HG03460 (cell line): ENCODE results near the gene AK9.
"Not testable (repeated sequence)": the region's sequence is repeated elsewhere in the genome, so short reads cannot be mapped to it uniquely, and the experiment has no call there.

Experiments
- ATAC-seq: cut with Tn5 transposase; IDR thresholded peaks from one replicate; pipeline ENCODE4 v1.9.1; 2021; ENCODE audit not compliant: unreplicated experiment

AK9 gene

DNA sequence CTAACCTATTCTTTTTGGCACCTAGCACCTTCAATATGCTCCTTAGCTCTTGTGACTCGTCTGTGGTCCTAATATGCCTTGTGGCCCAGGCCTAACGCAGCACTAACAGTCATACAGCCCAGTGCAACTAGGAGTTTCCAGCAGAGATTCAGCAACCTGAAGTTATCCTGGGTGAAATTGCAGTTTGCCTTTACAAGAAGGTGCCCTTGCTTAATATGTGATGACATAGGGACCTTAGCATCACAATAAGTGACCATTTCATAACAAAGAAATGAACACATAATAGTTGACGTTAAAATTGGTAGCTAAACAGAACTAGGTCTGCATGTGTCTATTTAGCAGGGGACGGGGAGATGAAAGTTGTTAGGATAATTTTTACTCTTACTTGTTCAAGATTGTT, 10.2 kb upstream of the AK9 start:
- ATAC-seq: no peak

DNA sequence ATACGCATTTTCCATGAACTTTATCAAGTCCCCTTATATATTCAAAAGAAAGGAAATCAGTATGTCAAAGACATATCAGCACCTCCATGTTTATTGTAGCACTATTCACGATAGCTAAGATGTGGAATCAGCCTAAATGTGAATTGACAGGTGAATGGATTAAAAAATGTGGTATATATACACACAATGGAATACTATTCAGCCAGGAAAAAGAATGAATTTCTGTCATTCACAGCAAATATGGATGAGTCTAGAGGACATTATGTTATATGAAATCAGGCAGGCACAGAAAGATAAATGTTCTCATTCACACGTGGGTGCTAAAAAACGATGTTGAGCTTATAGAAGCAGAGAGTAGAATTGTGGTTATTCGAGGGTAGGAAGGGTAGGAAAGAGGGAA, 5.4 kb upstream of the AK9 start:
- no peak for ATAC-seq

DNA sequence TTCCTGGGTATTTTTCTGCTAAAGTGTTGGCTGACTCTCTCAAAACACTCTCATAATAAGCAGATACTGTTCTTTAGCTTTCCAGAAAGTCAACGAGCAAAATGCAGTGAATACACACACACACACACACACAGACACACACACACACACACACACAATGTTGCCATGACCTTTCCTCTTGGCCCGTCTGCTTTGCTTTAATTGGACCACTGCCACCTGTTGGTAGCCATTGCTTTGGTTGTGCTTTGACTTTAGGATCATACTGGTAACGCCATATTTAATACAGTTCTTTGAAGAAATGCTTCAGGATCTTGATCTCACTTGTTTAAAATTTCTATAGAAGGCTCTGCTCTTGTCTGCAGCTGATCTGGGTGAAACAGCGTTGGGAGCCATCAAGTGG, 4.5 kb upstream of the AK9 start:
- no peak for ATAC-seq

DNA sequence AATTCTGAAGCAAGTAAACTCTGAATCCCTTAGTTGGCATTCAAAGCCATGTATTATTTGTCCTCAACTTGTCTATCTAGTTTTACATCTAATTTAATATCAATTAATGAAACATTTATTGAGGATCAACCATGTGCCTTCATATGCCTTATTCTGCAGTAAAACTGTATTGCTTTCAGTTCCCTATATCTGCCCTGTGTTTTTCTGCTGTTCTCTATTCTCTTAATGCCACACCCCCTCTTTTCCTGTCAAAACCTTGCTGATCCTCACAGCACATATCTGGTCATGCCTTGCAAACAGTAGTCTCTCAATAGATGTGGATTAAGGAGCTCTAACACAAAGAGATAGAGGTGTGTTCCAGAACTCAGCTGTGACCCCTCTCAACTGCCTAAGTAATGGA, 2.1 kb upstream of the AK9 start:
- no peak for ATAC-seq

DNA sequence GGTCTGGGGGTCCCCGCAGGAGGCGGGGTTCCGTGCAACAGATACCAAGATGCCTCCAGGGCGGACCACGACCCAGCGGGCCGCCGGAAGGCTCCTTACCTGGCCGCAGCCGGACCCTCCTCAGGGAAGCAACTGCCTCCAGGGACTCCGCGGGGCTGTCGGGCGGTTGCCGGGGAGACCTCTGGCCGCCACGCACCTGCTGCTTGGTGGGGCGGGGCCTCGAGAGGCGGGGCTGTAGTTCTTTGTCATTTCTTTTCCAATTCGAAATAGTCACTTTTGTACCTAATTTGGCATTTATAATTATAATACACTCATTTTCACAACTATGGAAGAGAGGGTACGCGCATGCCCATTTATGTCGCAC, 647 bp downstream of the AK9 start:
- peak; percentile 36 for ATAC-seq

DNA sequence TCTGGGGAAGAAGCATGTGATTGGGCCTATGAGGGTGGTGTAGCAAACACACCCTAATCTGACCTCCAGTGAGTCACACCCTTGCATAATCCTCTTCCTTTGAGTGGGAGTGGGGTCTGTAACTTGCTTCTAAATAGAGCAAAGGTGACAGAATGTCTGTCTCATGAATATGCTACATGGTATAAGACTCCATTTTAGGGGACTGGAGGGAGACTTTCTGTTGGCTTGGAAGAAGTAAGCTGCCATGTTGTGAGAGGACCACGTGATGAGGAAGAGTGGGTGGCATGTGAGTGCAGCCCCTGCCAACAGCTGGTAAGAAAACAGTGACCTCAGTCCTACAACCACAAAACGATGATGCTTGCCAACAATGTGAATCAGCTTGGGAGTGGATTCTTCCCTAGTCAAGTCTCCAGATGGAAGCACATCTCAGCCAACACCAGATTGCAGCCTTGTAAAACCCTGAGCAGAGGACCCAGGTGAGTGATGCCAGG, 3.7 kb downstream of the AK9 start:
- no peak for ATAC-seq

DNA sequence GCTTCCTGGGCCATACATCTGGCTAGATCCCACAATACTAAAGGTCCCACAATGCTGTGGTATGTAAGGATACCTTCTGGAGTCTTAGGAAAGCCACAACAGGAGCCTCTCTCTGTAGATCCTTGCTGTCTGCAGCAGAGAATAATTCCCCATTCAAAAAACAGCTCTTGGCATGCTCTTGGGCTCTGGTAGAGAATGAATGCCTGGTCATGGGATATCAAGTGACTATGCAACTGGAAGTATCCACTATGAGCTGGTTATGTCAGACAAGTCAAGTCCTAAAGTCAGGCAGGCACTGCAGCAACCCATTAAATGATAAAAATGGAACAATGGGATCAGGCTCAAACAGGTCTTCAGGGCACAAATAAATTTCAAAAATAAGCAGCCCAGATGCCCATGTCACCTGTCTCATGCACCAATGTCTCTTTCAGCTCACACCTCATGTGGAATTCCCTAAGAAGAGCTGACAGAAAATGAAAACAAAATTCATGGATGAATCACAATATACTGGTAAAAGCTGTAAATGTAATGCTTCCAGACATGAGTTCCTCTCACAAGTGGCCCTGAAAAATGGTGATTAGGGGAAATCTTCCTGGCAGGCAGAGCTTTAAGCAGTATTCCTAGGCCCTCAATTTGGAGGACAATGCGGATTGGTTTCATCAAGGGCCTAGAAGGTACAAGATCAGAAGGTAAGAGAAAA, 4.3 kb downstream of the AK9 start:
- no peak for ATAC-seq

DNA sequence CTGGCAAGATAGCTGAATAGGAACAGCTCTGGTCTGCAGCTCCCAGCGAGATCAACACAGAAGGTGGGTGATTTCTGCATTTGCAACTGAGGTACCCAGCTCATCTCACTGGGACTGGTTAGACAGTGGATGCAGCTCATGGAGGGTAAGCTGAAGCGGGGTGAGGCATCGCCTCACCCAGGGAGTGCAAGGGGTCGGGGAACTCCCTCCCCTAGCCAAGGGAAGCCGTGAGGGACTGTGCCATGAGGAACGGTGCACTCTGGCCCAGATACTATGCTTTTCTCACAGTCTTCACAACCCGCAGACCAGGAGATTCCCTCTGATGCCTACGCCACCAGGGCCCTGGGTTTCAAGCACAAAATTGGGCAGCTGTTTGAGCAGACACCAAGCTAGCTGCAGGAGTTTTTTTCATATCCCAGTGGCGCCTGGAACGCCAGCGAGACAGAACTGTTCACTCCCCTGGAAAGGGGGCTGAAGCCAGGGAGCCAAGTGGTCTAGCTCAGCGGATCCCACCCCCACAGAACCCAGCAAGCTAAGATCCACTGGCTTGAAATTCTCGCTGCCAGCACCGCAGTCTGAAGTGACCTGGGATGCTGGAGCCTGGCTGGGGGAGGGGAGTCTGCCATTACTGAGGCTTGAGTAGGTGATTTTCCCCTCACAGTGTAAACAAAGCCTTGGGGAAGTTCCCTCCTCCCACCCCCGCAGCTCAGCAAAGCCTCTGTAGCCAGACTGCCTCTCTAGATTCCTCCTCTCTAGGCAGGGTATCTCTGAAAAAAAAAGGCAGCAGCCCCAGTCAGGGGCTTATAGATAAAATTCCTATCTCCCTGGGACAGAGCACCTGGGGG, 12.1 kb downstream of the AK9 start:
- not testable (repeated sequence) for ATAC-seq

DNA sequence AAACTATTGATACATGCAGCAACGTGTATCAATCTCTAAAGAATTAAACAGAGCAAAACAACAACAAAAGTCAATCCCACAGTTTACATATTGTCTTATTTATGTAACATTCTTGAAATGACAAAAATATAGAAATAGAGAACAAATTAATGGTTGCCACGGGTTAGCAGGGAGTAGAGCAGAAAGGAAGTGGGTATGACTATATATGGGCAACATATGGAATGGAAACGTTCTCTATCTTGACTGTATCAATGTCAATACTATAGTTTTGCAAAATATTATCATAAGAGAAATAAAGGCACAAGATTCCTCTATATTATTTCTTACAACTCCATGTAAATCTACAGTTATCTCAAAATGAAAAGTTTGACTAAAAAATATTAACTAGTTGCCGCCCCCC, 12.8 kb downstream of the AK9 start:
- ATAC-seq: no peak

DNA sequence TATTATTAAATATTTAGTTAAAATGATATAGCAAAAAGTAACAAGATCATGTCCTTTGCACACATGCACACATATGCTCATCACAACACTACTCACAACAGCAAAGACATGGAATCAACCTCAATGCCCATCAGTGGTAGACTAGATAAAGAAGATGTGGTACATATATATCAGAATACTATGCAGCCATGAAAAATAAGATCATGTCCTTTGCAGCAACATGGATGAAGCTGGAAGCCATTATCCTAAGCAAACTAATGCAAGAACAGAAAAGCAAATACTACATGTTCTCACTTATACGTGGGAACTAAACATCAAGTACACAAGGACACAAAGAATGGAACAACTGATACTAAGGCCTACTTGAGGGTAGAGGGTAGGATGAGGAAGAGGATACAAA, 14.3 kb downstream of the AK9 start:
- no peak for ATAC-seq

DNA sequence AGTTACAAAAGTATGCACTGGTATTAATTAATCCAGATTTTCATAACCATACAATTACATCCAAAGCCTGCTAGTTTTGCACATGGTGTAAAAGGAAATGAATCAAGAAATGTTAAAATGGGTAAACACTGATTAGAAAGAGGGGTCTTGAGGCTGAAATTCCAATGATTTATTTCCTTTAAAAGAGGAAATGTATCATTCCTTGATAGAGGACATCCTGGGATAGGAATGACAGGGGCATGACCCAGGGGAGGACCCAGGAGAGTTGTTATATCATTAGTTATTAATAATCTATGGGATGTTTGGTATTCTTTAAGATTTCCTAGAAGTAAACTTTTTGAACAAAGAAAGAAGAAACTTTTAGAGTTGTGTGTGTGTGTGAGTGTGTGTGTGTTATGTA, 18.2 kb downstream of the AK9 start:
- no peak for ATAC-seq

DNA sequence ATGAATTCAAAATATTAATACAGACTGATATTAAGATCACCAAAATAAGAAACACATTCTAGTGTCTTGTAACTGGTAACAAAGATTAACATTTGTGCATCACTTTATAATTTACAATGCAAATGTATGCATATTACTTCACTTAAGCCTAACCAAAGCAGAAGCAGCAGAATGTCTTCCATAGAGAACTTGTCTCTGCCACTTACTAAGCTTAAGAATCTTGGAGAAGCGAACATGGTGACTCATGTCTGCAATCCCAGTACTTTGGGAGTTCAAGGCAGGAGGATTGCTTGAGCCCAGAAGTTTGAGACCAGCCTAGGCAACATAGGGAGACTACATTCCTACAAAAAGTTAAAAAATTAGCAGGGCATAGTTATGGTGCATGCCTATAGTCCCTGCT, 18.8 kb downstream of the AK9 start:
- no peak for ATAC-seq

DNA sequence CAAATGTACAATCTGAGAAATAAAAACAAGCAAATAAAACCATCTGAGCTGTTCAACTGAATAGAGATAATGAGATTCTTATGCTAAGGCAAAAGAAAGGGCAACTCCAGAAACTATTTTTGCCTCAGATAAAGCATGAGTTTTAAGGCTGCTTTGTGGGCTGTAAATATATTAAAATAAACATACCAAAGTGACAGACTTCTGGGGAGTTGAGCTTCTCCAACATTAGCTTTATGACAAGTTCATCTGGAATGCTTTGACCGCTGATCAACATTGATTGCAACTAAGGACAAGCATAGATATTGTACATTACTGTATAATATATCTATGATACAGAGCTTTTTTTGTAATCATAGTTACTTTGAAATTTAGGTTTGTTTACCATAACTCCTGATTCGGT, 19.3 kb downstream of the AK9 start:
- ATAC-seq: no peak

DNA sequence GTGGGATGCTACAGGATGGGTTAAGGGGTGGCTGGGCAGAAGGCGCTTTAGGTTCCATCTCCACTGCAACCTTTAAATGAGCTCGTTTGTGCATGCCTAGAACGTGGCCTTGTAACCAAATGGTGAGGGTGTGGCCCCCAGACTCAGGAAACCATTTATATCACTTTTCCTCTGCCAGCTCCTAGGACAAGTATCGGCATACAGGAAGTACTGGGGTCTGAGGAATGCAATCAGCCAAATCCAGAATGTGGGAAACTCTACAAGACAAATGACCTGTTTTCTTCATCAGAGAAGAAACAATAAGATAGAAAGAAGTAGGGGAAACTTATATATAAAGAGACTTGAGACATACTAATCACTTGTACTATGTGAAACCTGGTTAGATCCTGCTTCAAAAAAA, 21.2 kb downstream of the AK9 start:
- ATAC-seq: no peak

DNA sequence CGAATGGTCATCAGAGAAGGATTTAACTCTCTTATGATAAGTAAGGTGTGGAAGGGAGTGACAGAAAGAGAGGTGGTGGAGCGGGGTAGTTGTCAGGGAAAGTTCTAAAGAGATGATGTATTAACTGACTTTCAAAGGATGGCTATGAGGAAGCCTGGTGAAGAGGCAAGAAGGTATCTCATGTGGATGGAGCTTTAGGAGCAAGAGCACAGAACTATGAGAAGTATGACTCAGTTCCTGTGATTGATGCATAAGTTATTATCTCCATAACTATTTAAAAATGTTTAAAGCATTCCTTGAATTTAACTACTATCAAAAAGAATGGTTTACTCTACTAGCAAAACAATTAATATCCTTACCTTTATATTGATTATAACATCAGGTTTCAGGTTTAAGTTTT, 28.8 kb downstream of the AK9 start:
- ATAC-seq: no peak

DNA sequence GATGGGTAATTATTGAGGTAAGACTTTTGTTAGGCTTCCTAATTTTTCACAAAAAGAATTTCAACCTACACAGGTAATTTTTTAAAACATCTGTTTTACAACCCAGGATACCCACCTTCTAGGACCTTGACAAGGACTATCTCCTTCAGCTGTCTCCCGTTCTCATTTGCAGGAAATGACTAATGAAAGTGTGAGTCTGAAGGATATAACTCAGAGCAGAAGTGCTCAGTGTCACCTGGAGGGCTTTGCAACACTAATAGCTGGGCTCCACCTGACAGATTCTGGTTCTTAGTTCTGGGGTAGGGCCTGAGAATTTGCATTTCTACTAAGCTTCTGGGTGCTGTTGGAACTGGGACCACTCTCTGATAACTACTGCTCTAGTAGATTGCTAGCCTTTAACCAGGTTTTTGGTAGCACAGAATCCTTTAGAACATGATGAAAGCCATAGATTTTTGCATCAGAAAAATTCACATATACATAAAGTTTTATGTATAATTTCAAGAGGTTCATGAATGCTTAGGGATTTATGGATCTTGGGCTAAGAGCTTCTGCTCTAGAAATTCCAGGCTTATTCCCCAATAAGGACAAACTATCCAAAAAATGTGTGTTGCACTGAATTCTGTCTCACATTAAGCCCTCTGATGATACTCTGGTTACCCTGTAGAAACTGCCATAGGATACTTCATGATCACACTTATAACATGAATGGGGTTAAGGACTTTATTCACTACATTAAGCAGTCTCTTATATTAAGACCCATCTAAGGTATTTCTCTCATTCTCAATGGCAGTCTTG, 30.3 kb downstream of the AK9 start:
- no peak for ATAC-seq

DNA sequence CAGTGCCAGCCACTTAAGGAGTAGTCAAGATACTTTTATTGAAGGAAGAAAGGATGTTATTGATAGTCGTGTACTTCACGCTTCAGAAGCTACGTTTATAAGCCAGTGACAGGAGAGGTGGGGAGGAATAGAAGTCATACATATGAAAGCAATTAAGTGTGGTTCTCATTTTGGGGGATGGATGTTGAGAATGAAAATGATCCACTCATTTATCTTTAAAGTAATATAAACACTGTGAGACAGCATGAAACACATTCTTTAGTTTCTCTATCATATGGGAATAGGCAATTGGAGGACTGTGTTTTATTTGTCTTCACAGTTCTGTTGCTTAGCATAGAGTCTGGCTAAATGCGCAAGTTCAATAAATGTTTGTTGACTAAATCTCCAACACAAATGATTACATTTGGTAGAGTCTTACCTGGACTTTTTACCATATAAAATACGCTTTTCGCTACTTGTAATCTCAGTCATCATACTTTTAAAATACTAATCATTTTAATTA, 35.2 kb downstream of the AK9 start:
- no peak for ATAC-seq

DNA sequence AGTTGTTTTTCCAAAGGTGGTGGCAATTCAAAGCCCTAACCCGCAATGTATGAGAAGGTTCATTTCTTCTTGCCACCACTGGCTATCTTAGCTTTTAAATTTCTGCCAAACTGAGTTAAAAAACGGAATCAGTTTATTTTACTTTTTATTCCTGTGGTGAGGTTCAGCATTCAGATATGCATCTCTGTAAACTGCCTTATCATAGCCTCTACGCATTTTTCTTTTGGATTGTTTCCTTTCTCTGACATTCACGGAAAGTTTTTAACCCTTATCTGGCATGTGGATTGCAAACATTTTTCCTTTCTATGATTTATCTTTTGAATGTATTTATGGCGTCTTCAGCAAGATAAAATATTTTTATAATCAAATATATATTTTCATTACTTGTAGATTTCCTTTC, 37.7 kb downstream of the AK9 start:
- ATAC-seq: no peak

DNA sequence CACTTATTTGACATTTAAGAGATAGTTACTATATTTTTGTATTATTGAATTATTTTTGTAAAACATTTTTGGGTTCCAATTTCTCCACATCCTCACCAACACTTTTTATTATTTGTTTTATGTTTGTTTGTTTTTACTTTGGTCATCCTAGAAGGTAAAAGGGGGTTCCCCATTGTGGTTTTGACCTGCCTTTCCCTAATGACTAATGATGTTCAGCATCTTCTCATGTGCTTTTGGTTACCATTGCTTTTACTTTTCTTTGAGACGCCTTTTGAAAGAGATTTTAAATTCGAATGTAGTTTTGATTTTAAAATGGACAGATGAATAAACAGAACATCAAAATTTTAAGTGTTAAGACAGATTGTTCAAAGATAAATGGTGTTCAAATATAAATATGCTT, 46.9 kb downstream of the AK9 start:
- ATAC-seq: no peak

DNA sequence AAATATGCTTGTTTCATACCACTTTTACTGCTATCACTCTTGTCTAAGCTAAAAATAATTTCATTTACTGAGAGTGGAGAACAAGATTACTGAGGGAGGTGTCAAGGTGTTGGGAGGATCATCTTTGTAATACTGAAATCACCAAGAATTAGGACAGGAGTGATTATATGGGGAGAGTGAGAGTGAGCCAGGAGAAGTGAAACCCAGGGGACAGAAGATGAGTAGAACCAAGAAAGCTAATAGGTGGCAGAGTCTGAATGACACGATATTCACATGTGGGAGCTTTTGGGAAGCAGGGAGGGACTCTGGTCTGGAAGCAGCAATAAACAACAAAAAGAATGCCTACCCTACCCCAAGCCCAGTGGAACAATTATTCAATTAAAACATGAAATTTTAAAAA, 58.6 kb downstream of the AK9 start:
- ATAC-seq: no peak

DNA sequence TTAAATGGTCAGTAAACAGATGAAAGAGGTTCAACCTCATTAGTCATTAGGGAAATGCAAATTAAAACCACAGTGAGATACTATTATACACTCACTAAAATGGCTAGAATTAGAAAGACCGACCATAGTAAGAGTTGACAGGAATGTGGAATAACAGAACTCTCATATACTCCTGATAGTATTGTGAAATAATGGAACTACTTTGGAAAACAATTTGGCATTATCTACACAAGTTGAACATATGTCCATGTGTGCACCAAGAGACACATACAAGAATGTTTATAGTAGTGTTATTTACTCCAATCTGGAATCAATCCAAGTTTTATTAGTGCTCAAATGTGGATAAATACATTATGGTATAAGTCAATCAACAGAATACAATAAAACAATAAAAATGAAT, 59.6 kb downstream of the AK9 start:
- no peak for ATAC-seq
